ENCODE data around the gene METTL23.

METTL23 gene

GRCh38 chr17:76775021-76775600 lies 48.5 kb downstream of the METTL23 start:
- DNase-seq: no peak

GRCh38 chr17:76781056-76781982 lies 54.7 kb downstream of the METTL23 start:
- no peak for DNase-seq

DNA sequence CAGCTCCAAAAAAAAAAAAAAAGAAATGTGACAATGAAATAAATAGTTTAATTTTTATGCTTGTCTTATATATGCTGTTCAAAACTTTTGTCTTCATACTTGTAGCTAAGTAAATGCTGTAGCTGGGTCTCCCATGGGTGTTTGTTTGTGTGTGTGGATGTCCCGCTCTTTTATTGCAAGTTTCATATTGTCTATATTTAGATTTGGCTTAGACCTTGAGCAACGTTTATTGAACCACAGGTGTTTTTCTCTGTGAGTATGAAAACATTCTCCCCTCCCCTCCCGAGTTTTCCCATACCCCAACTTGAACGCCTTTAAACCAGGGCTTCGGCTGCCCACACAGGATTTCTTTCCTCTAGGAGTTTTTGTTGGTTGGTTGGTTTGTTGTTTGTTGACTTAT lies 56.5 kb downstream of the METTL23 start:
- no peak for DNase-seq

Measured in activated CD8-positive, alpha-beta memory T cell treated with anti-CD3 and anti-CD28 coated beads, Interleukin-2, amount 50 U/mL, for 4 hours (primary cell).